NCI-H2171 treated with DMSO at 0.1 percent for 48 hours (cell line): ENCODE measurements around the gene KCNK15.
"Not testable (repeated sequence)": the region's sequence is repeated elsewhere in the genome, so short reads cannot be mapped to it uniquely, and the experiment has no call there.

Source experiments
- DNase-seq: peaks from one replicate; lab custom pipeline; 2025; lab: John Stamatoyannopoulos, UW

KCNK15 gene

GRCh38 chr20:44745598-44746366 is at the start of gene KCNK15:
TSS of gene KCNK15 (plus strand) at chr20:44745865. CDS start at chr20:44745911, 46 bp downstream.
- DNase-seq, result no peak

GRCh38 chr20:44696315-44696714 is 49.4 kb upstream of the KCNK15 start:
- DNase-seq, result no peak

DNA sequence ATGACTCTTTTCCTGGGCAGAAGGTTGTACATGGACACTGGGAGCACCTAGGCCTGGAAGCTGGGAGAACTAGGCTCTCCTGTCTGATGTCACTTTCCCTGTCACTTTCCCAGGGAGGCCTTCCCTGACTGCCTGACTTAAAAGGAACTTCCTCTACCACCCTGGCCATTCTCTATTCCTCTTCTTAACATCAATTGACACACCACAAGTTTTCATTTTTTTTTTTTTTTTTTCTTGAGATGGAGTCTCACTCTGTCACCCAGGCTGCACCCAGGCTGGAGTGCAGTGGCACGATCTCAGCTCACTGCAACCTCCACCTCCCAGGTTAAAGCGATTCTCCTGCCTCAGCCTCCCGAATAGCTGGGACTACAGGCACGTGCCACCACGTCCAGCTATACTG is 48.6 kb upstream of the KCNK15 start:
- not testable (repeated sequence) for DNase-seq

- DNase-seq, result no peak
These were observed 47.3 kb upstream of the KCNK15 start for GRCh38 chr20:44698351-44698750.

GRCh38 chr20:44700306-44700705 is 45.4 kb upstream of the KCNK15 start:
- no peak for DNase-seq

DNA sequence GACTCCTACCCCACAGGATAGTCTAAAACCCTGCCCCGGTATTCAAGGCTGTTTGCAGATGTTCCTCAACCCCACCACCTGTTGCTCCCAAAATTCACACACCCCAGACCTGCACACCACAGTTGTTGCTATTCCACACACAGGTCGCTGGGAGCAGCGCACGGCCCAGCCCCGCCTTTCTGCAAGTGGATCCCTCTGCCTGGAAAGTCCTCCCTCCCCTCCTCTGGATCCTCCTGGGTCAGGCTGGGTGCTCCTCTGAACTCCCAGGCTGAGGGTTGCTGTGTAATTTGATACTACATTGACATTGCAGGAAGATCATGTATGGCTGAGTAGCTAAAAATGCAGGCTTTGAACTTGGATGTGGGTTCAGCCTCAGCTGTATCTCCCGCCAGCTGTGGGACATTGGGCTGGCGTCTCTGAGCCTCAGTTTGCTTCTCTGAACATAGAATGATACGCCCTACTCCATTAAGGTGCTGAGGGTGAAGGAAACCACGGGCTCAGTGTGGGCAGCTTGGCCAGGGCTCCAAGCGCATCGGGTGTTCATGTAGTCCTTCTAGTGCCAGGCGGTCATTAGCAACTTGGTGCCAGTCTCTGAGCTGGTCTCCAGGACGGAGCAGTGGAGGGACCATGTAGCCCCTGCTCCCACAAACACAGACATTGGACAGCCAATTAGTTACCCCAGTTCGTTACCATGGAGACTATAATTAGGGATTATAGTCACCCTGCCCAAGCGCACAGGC is 44.4 kb upstream of the KCNK15 start:
- peak; percentile 72 for DNase-seq

- DNase-seq, result no peak
These were observed 43.8 kb upstream of the KCNK15 start for GRCh38 chr20:44701858-44702256.

DNA sequence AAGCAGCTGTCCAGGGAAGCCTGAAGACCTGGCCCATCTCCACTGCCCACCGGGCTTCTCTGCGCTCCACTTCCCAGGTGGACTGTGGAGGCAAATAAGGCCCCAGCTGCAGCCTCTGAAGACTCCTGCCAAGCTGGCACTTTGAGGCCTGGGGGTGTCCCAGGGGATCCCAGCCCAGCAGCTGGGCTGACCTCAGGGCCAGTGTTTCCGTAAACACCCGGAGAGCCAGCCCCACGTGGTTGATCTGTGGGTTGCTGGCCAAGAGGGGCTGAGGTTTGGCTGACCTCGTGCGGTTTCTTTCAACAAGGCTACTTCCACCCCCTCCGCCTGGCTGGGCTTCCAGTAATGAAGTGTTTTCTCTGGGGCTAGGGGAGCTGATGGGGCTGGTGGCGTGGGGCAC is 42.9 kb upstream of the KCNK15 start:
- no peak for DNase-seq

- DNase-seq, result no peak
These were observed 42.3 kb upstream of the KCNK15 start for GRCh38 chr20:44703183-44703925.

DNA sequence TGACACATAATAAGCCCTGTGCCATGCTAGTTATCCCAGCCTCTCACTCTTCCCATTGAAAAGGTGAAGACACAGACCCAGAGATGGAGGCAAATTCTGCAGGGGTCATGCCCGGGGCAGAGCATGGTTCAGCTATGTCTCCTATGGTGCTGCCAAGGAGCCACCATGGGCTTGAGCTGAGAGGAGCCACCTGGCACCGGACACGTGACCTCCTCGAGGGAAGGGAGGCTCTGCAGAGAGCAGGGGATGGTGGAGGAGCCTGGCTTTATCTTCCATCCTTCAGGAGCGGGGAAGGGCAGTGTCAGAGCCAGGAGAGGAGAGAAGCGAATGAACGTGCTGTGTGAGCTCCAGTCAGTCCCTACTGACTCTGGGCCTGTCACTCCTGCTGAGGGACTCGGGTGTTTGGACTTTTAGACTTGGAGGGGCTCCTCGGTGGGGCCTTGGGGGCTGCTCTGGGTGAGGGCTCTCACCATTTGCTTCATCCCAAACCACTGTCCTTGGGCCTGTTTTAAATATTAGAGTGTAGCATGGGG is 41.6 kb upstream of the KCNK15 start:
- DNase-seq, result no peak

- DNase-seq, result no peak
These were observed 41.1 kb upstream of the KCNK15 start for GRCh38 chr20:44704551-44704971.

GRCh38 chr20:44705364-44706094 is 40.1 kb upstream of the KCNK15 start:
- DNase-seq, result no peak

GRCh38 chr20:44706301-44707017 is 39.2 kb upstream of the KCNK15 start:
- DNase-seq, result no peak

- no peak for DNase-seq
These were observed 38.6 kb upstream of the KCNK15 start for GRCh38 chr20:44707018-44707579.

DNA sequence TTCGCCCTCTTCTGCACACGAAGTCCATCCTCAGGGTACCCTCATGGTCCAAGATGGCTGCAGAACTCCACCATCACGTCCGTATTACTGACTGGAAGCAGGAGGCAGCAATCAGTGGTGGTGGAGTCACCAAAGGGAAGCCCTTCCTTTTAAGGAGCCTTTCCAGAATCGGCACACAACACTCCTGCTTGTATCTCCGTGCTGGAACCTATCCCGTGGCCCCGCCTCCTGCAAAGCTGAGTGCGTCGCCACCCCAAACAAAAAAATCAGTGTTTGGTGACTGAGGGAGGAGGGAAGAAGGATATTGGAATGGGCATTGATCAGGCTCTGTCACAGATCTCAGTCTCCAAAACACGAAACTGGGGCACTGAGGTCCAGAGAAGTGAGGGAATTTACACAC is 36.3 kb upstream of the KCNK15 start:
- no peak for DNase-seq

DNA sequence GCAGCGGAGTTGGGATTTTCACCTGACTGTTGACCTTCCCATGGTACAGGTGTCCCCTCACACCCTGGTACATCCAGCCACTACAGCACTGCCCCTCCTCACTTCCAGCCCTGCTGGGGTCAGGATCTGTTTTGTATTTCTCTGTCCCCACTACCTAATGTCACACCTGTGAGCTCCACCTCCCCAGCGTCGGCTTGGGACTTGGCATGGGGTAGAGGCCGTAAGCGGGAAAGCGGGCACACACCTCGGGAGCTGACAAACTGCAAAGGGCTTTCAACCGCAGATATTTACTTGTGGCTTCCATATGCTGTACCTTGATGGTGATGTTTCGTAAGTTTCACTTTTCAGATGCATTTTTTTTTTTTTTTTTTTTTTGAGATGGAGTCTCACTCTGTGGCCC is 35.9 kb upstream of the KCNK15 start:
- DNase-seq, result no peak

DNA sequence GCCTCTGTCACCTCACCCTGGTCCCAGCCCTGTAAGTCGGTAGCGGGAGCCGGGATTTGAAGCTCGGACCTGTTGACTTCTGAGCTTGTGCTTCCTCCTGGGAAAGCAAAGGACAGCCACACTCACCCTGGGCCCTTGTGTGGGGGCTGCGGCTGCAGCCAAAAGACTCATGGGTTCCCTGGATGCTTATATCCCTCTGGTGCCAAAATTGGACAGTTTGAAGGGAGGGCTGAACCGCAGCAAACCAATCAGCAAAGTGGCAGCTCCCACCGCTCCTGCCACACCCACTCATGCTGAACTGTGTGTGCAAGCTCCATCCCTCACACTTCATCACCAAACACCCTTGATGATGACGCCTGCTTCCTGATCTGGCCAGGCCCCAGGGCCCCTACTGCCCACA is 34.4 kb upstream of the KCNK15 start:
- DNase-seq, result no peak

DNA sequence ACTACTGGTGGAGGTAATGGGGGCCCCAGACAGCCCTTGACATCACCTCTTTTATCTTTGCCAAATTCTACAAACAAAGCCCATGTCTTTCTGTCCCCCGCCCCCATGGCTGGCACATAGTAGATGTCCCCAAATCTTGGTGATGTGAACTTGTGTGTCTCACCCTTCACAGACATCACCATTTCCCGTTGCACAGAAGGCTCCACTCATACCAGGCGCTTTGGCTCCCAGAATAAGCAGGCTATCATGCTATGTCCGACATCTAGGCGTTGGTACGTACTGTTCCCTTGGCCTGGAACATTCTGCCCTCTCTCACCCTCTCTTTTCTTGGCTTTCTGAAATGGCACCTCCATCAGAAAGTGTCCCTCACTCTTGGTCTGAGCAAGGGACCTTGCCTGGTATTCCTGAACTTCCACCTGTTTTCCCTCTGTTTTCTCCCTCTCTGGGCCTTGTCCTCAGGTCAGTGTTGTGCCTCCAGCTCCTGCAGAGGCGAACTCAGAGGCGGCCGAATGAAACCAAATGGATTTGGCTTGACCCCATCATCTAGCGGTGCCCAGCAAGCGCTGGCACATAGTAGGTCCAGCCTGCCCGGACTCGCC is 31.5 kb upstream of the KCNK15 start:
- DNase-seq, result no peak

- DNase-seq, result peak; percentile 43
These were observed 30.8 kb upstream of the KCNK15 start, which contains the start of gene CCN5 for GRCh38 chr20:44714701-44715498. TSS of gene CCN5 (plus strand) at chr20:44715369. CDS start at chr20:44715391, 22 bp downstream.
